Endothelial cell of umbilical vein (primary cell): ENCODE measurements around the gene THSD1. TPM values are rescaled to one million over a fixed set of nuclear protein-coding genes. Genes with fewer than 3 reads are reported as not detected.
"Not testable (repeated sequence)": the region's sequence is repeated elsewhere in the genome, so short reads cannot be mapped to it uniquely, and the experiment has no call there.

Experiments
- BruUV-seq: library from RNA; stranded (reverse); fragments of 400-500 nt; replicated peaks from 2 replicates; lab custom pipeline; 2021; lab: Mats Ljungman, UMichigan
- CTCF ChIA-PET: fragments of 300-600, 350-600 bp; sonication (Branson Sonifier 250); formaldehyde crosslinking; loops from one replicate; lab custom pipeline; 2021; ENCODE audit warnings: antibody characterized with exemption, inconsistent platforms; lab: Charles Lee
- POLR2A ChIA-PET: fragments of 300-600, 350-600 bp; sonication (Branson Sonifier 250); formaldehyde crosslinking; loops from one replicate; lab custom pipeline; 2021; ENCODE audit warnings: antibody characterized with exemption, inconsistent platforms; lab: Charles Lee
- DNase-seq: peaks from one replicate; pipeline ENCODE4 v3.0.0-alpha.2; 2011; ENCODE audit warnings: low read depth, low spot score
- FAIRE-seq: peaks from 2 replicates; lab custom pipeline; 2011; peaks lifted over from hg19 to GRCh38; lab: Jason Lieb, UNC
- H2AFZ ChIP-seq: 2 replicates; pipeline ENCODE4 v1.6.0; 2012; ENCODE audit warnings: low read depth, low read length, control low read depth, inconsistent platforms
- H3K27ac ChIP-seq: 2 replicates; pipeline ENCODE4 v1.5.1; 2011; ENCODE audit warnings: low read depth, mild to moderate bottlenecking, control low read depth, low read length, moderate library complexity; ENCODE audit not compliant: insufficient read depth
- H3K27me3 ChIP-seq, 2 experiments: 2 replicates each; pipeline versions ENCODE4 v1.6.0 to v1.6.1; 2011; ENCODE audit warnings: low read length in 2 of 2, mixed read lengths in 1 of 2; ENCODE audit not compliant: control insufficient read depth in 2 of 2, insufficient read depth in 2 of 2
- H3K36me3 ChIP-seq, 2 experiments: 2 replicates in 1 of 2; 3 replicates in 1 of 2; pipeline ENCODE4 v1.5.1; 2011; ENCODE audit warnings: low read length in 2 of 2, mild to moderate bottlenecking in 1 of 2, moderate library complexity in 1 of 2; ENCODE audit not compliant: control insufficient read depth in 2 of 2, insufficient read depth in 2 of 2; ENCODE audit errors: extremely low read depth in 1 of 2
- H3K4me1 ChIP-seq: 3 replicates; pipeline ENCODE4 v1.5.1; 2011; ENCODE audit warnings: mild to moderate bottlenecking, low read length; ENCODE audit not compliant: control insufficient read depth, insufficient read depth; ENCODE audit errors: extremely low read depth
- H3K4me2 ChIP-seq: 2 replicates; pipeline ENCODE4 v1.6.1; 2011; ENCODE audit warnings: low read length, control low read depth, mixed read lengths; ENCODE audit not compliant: insufficient read depth
- H3K4me3 ChIP-seq, 3 experiments: fragments of 200-600 bp in 1 of 3; sonication (generic), shearing (Covaris generic) in 1 of 3; replicated peaks in 1 of 3; 2 replicates each; pipeline ENCODE4 v1.5.1; 2011 to 2016; ENCODE audit warnings: control low read depth in 3 of 3, low read length in 3 of 3, mild to moderate bottlenecking in 2 of 3, inconsistent platforms in 1 of 3, low read depth in 1 of 3, moderate library complexity in 1 of 3; ENCODE audit not compliant: insufficient read depth in 1 of 3
- H3K79me2 ChIP-seq: 2 replicates; pipeline ENCODE4 v1.6.0; 2012; ENCODE audit warnings: low read length, inconsistent platforms; ENCODE audit not compliant: control insufficient read depth, insufficient read depth
- H3K9ac ChIP-seq: replicated peaks from 2 replicates; pipeline ENCODE3; 2011; ENCODE audit warnings: low read length, control low read depth; ENCODE audit not compliant: insufficient read depth; ENCODE audit errors: extremely low read depth
- H3K9me1 ChIP-seq: replicated peaks from 3 replicates; pipeline ENCODE4 v1.6.0; 2011; ENCODE audit warnings: mild to moderate bottlenecking, low read length; ENCODE audit not compliant: control insufficient read depth, insufficient read depth; ENCODE audit errors: extremely low read depth
- H3K9me3 ChIP-seq: replicated peaks from 2 replicates; pipeline ENCODE4 v1.5.1; 2012; ENCODE audit warnings: low read length, inconsistent platforms; ENCODE audit not compliant: control insufficient read depth, insufficient read depth
- H4K20me1 ChIP-seq: replicated peaks from 2 replicates; pipeline ENCODE3; 2011; ENCODE audit warnings: mild to moderate bottlenecking, low read length; ENCODE audit not compliant: control insufficient read depth, insufficient read depth; ENCODE audit errors: extremely low read depth
- MYC ChIP-seq: IDR thresholded peaks from one replicate; pipeline ENCODE4 v1.6.1; 2011; ENCODE audit warnings: mild to moderate bottlenecking, low read depth, low read length
- dilution Hi-C: fragments of 300-500 bp; cut with MboI; formaldehyde crosslinking; loops from one replicate; pipeline ENCODE4 v1.15.0; 2019; ENCODE audit warnings: low sequenced_read_pairs; ENCODE audit not compliant: extremely low pct_ligation_motif_present
- intact Hi-C: fragments of 100-400 bp; cut with micrococcal nuclease; formaldehyde crosslinking; loops from one replicate; pipeline ENCODE4 v1.10.0; 2022
- polyA plus RNA-seq, 4 experiments: library from polyadenylated mRNA; depleted of rRNA in 3 of 4; stranded (reverse) in 3 of 4; unstranded in 1 of 4; fragments of >200 nt; gene quantifications; 2 replicates each; pipeline versions ENCODE4 v1.2.1 to v1.2.3, GENCODE V29; 2011 to 2012; ENCODE audit warnings: missing spikeins in 1 of 4
- total RNA-seq: library from RNA; stranded (reverse); gene quantifications from 2 replicates; pipeline ENCODE4 v1.2.3, GENCODE V29; 2021

THSD1 gene
- total and polyA plus RNA-seq, 2 donors (not counting 3 experiments of a cell fraction or from before 2014, with no cell fraction given), result 25.4 to 27.6 TPM

DNA sequence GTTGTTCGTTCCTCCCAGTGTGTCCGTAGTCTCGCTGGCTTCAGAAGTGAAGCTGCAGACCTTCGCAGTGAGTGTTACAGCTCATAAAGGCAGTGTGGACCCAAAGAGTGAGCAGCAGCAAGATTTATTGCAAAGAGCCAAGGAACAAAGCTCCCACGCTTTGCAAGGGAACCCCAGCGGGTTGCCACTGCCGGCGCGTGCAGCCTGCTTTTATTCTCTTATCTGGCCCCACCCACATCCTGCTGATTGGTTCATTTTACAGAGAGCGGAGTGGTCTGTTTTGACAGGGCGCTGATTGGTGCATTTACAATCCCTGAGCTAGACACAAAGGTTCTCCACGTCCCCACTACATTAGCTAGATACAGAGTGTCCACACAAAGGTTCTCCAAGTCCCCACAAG lies 1.5 kb upstream of the THSD1 start:
- intact Hi-C loops, H3K4me3 ChIP-seq, DNase-seq, POLR2A ChIA-PET, H3K4me2 ChIP-seq, H3K36me3 ChIP-seq, H3K9me3 ChIP-seq, FAIRE-seq, dilution Hi-C loops, BruUV-seq, H3K9me1 ChIP-seq, H3K27me3 ChIP-seq, H3K27ac ChIP-seq, H4K20me1 ChIP-seq, H2AFZ ChIP-seq, H3K9ac ChIP-seq: not testable (repeated sequence)
- peaks cover 21% of the 10 kb centered on the region for H3K4me1 ChIP-seq
- H3K79me2 ChIP-seq, result peaks cover 15% of the 10 kb centered on the region
- CTCF ChIA-PET, result interaction anchor here (2.4 to 11.9 kb wide), 2 partner anchors 21 to 42 kb away, joined by 13 to 142 read pairs; partner anchors contain the start of gene VPS36

DNA sequence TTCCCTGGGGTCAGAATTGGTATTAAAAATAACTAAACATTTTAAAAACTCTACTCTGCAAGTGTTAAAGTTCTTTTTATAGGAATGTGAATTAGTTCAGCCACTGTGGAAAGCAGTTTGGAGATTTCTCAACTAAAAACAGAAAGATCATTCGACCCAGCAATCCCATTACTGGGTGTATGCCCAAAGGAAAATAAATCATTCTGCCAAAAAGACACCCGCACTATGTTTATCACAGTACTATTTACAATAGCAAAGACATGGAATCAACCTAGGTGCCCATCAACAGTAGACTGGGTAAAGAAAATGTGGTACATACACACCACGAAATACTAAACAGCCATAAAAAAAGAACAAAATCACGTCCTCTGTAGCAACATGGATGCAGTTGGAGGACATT lies 657 bp upstream of the THSD1 start:
- FAIRE-seq (no peak), DNase-seq (no peak)
- H3K27me3 ChIP-seq, result no peaks in the 10 kb centered on the region
- peak overlapping the region in 1 of 3 experiments; percentile 99 for H3K4me3 ChIP-seq
- BruUV-seq, result no TSS peak
- no peaks in the 10 kb centered on the region for H3K9me3 ChIP-seq
- dilution Hi-C loops, result no loop called here
- TF ChIP-seq MYC, result no peak
- H3K9me1 ChIP-seq, result no peaks in the 10 kb centered on the region
- POLR2A ChIA-PET, result no interaction called here
- H2AFZ ChIP-seq, result no peak overlapping the region
- peak overlapping the region; percentile 99 for H3K4me2 ChIP-seq
- H3K4me1 ChIP-seq, result peaks cover 21% of the 10 kb centered on the region
- H3K9ac ChIP-seq, result no peak overlapping the region
- H3K27ac ChIP-seq, result peak overlapping the region; percentile 62
- H3K79me2 ChIP-seq, result peaks cover 19% of the 10 kb centered on the region
- intact Hi-C loops, result loop anchor here (1.0 kb wide), 1 partner anchor 22 kb away; no protein-coding TSS in a partner anchor
- CTCF ChIA-PET, result interaction anchor here (2.4 to 11.9 kb wide), 2 partner anchors 22 to 43 kb away, joined by 13 to 142 read pairs; partner anchors contain the start of gene VPS36
- H4K20me1 ChIP-seq, result no peaks in the 10 kb centered on the region
- H3K36me3 ChIP-seq, result peaks cover 0 to 3% of the 10 kb centered on the region in 2 experiments
